Gastrocnemius medialis (tissue), 4 donors: Measurements from ENCODE around the gene SPCS3. TPM values are rescaled to one million over a fixed set of nuclear protein-coding genes. Genes with fewer than 3 reads are reported as not detected.

Experiments
- ATAC-seq, 2 donors: fragments of 150-250 bp; one replicate each; pipeline ENCODE4 v1.9.1; 2016
- DNase-seq, 2 donors: peaks; one replicate each; pipeline ENCODE4 v3.0.0-alpha.2; 2019
- H3K27ac ChIP-seq, 4 donors: fragments of 200-600 bp; sonication (generic); 1 replicate in 1 of 4; 2 replicates in 3 of 4; pipeline ENCODE4 v1.5.1; 2016 to 2018; ENCODE audit warnings: mild to moderate bottlenecking in 2 of 4, moderate library complexity in 1 of 4
- H3K27me3 ChIP-seq, 3 donors: fragments of 200-600 bp; sonication (generic) in 2 of 3; 1 replicate in 1 of 3; 2 replicates in 2 of 3; pipeline versions ENCODE4 v1.5.1 to v1.6.0; 2016 to 2019; ENCODE audit warnings: mild to moderate bottlenecking in 1 of 3, moderate library complexity in 1 of 3
- H3K36me3 ChIP-seq, 2 donors: fragments of 200-600 bp; sonication (generic) in 1 of 2; one replicate each; pipeline ENCODE4 v1.5.1; 2017 to 2018
- H3K4me1 ChIP-seq, 2 donors: fragments of 200-600 bp; sonication (generic) in 1 of 2; one replicate each; pipeline ENCODE4 v1.5.1; 2016 to 2017; ENCODE audit warnings: mild to moderate bottlenecking in 2 of 2
- H3K4me3 ChIP-seq, 4 donors: fragments of 200-600 bp; sonication (generic) in 3 of 4; 1 replicate in 1 of 4; 2 replicates in 3 of 4; pipeline ENCODE4 v1.5.1; 2016 to 2019; ENCODE audit warnings: mild to moderate bottlenecking in 2 of 4
- H3K9me3 ChIP-seq, 3 donors: fragments of 200-600 bp; sonication (generic) in 2 of 3; 1 replicate in 1 of 3; 2 replicates in 2 of 3; pipeline ENCODE4 v1.5.1; 2016 to 2019
- CTCF ChIP-seq, 5 experiments: fragments of 450-650 bp in 3 of 5; fragments of 200-600 bp in 2 of 5; sonication (generic) in 2 of 5; IDR thresholded peaks in 4 of 5; conservative IDR thresholded peaks in 1 of 5; 1 replicate in 4 of 5; 2 replicates in 1 of 5; pipeline ENCODE4 v1.5.1; 2016 to 2019; ENCODE audit warnings: antibody characterized with exemption in 5 of 5, mild to moderate bottlenecking in 3 of 5, moderate library complexity in 3 of 5
- POLR2A ChIP-seq, 2 donors: fragments of 450-650 bp; IDR thresholded peaks; one replicate each; pipeline ENCODE4 v1.6.1; 2017; ENCODE audit warnings: antibody characterized with exemption in 2 of 2, mild to moderate bottlenecking in 2 of 2, moderate library complexity in 2 of 2
- in situ Hi-C, 4 donors: fragments of 200-750 bp; cut with MboI; loops; one replicate each; pipeline versions ENCODE4 v1.15.0 to v1.8.0; 2017; ENCODE audit warnings: low sequenced_read_pairs in 4 of 4
- intact Hi-C: fragments of 100-400 bp; cut with DNase I; formaldehyde crosslinking; loops from one replicate; pipeline ENCODE4 v1.15.1; 2023; ENCODE audit warnings: low total_unique reads
- total RNA-seq, 4 donors: library from RNA; depleted of rRNA; stranded (reverse); fragments of >200 nt; gene quantifications; one replicate each; pipeline versions ENCODE4 v1.1.0 to v1.2.3, GENCODE V29; 2016

SPCS3 gene
- total RNA-seq, 4 donors from 2014 or later = 25.7 to 37.7 (median 34.7) TPM

- Histone ChIP-seq H3K9me3 (no peaks in the 10 kb centered on the region), H3K27ac (no peak overlapping the region), H3K27me3 (no peaks in the 10 kb centered on the region), H3K4me3 (no peak overlapping the region), H3K36me3 (no peaks in the 10 kb centered on the region), H3K4me1 (no peaks in the 10 kb centered on the region)
- TF ChIP-seq CTCF (IDR thresholded peaks at IDR 0.05 in 4 of 5, conservative IDR thresholded peaks at IDR 0.05 in 1 of 5) (no peak), POLR2A (IDR thresholded peaks at IDR 0.05) (no peak)
- in situ Hi-C loops = no loop called here
- ATAC-seq = no peak
- no peak for DNase-seq
- intact Hi-C loops = no loop called here
These were observed 19.7 kb upstream of the SPCS3 start for GRCh38 chr4:176300036-176300435.

GRCh38 chr4:176300565-176300964 is 19.2 kb upstream of the SPCS3 start:
- TF ChIP-seq CTCF (IDR thresholded peaks at IDR 0.05 in 4 of 5, conservative IDR thresholded peaks at IDR 0.05 in 1 of 5) (no peak), POLR2A (IDR thresholded peaks at IDR 0.05) (no peak)
- Histone ChIP-seq H3K27me3 (no peaks in the 10 kb centered on the region), H3K4me1 (no peaks in the 10 kb centered on the region), H3K36me3 (no peaks in the 10 kb centered on the region), H3K4me3 (no peak overlapping the region), H3K27ac (no peak overlapping the region), H3K9me3 (no peaks in the 10 kb centered on the region)
- ATAC-seq (no peak), DNase-seq (no peak)
- intact Hi-C loops (no loop called here), in situ Hi-C loops (no loop called here)

- Histone ChIP-seq H3K36me3 (no peaks in the 10 kb centered on the region), H3K27ac (no peak overlapping the region), H3K9me3 (no peaks in the 10 kb centered on the region), H3K4me1 (no peaks in the 10 kb centered on the region), H3K27me3 (no peaks in the 10 kb centered on the region), H3K4me3 (no peak overlapping the region)
- TF ChIP-seq POLR2A (IDR thresholded peaks at IDR 0.05) (no peak), CTCF (IDR thresholded peaks at IDR 0.05 in 4 of 5, conservative IDR thresholded peaks at IDR 0.05 in 1 of 5) (no peak)
- in situ Hi-C loops = no loop called here
- no peak for ATAC-seq
- no peak for DNase-seq
- intact Hi-C loops = no loop called here
These were observed 17.2 kb upstream of the SPCS3 start for GRCh38 chr4:176302283-176303275.

- Histone ChIP-seq H3K4me1 (no peaks in the 10 kb centered on the region), H3K27me3 (no peaks in the 10 kb centered on the region), H3K4me3 (no peak overlapping the region), H3K27ac (no peak overlapping the region), H3K9me3 (no peaks in the 10 kb centered on the region), H3K36me3 (no peaks in the 10 kb centered on the region)
- ATAC-seq = no peak
- DNase-seq = no peak
- TF ChIP-seq CTCF (IDR thresholded peaks at IDR 0.05 in 4 of 5, conservative IDR thresholded peaks at IDR 0.05 in 1 of 5) (no peak), POLR2A (IDR thresholded peaks at IDR 0.05) (no peak)
- intact Hi-C loops = no loop called here
- in situ Hi-C loops = no loop called here
These were observed 15.8 kb upstream of the SPCS3 start for GRCh38 chr4:176303938-176304337.
